Activated CD8-positive, alpha-beta T cell treated with anti-CD3 and anti-CD28 coated beads for 36 hours (primary cell): ENCODE data around the gene IFNLR1. TPM values are rescaled to one million over a fixed set of nuclear protein-coding genes. Genes with fewer than 3 reads are reported as not detected.

Experiments used
- ATAC-seq: fragments of 200-7000 bp; cut with Tn5 transposase; one replicate; pipeline ENCODE4 v1.10.0; 2021; ENCODE audit warnings: mild to moderate bottlenecking, moderate library complexity
- CTCF ChIA-PET: fragments of 350-600 bp; sonication (Branson Sonifier 250); formaldehyde crosslinking; loops from one replicate; lab custom pipeline; 2021; ENCODE audit warnings: antibody characterized with exemption; lab: Charles Lee
- POLR2A ChIA-PET: fragments of 350-600 bp; sonication (Branson Sonifier 250); formaldehyde crosslinking; loops from one replicate; lab custom pipeline; 2021; ENCODE audit warnings: antibody characterized with exemption; lab: Charles Lee
- DNase-seq: peaks from one replicate; pipeline ENCODE4 v3.0.0-alpha.2; 2020
- H3K27ac Mint-ChIP-seq: one replicate; pipeline ENCODE4 v1.8.0; 2021; ENCODE audit warnings: mild to moderate bottlenecking, mixed read lengths
- H3K27me3 Mint-ChIP-seq: one replicate; pipeline ENCODE4 v1.8.0; 2021; ENCODE audit warnings: mixed read lengths
- H3K36me3 Mint-ChIP-seq: one replicate; pipeline ENCODE4 v1.8.0; 2021; ENCODE audit warnings: low read depth, mixed read lengths
- H3K4me1 Mint-ChIP-seq: one replicate; pipeline ENCODE4 v1.8.0; 2021; ENCODE audit warnings: low read depth, mixed read lengths
- H3K4me3 Mint-ChIP-seq: one replicate; pipeline ENCODE4 v1.8.0; 2021; ENCODE audit warnings: mild to moderate bottlenecking, moderate library complexity, mixed read lengths
- H3K9me3 Mint-ChIP-seq: one replicate; pipeline ENCODE4 v1.8.0; 2021; ENCODE audit warnings: mixed read lengths
- CTCF ChIP-seq: fragments of 200-600 bp; IDR thresholded peaks from one replicate; pipeline ENCODE4 v1.8.0; 2022; ENCODE audit warnings: antibody characterized with exemption, mild to moderate bottlenecking
- intact Hi-C: fragments of 100-400 bp; cut with micrococcal nuclease; formaldehyde crosslinking; loops from one replicate; pipeline ENCODE4 v1.10.0; 2022
- total RNA-seq, 2 experiments: library from RNA; stranded (reverse); gene quantifications; one replicate each; pipeline ENCODE4 v1.2.3, GENCODE V29; 2021

Gene IFNLR1
- total RNA-seq, 2 experiments from 2014 or later, result 4.8 to 6.4 TPM

- no peak for TF ChIP-seq CTCF
- H3K9me3 Mint-ChIP-seq, result no peaks in the 10 kb centered on the region
- no peak overlapping the region for H3K4me3 Mint-ChIP-seq
- peaks cover 7% of the 10 kb centered on the region for H3K36me3 Mint-ChIP-seq
- intact Hi-C loops, result no loop called here
- no peak for ATAC-seq
- ChIA-PET POLR2A (no interaction called here), CTCF (interaction anchor here (1.7 kb wide), 1 partner anchor 25 kb away, joined by 5 read pairs; no protein-coding TSS in a partner anchor)
- peaks cover 2% of the 10 kb centered on the region for H3K4me1 Mint-ChIP-seq
- no peaks in the 10 kb centered on the region for H3K27me3 Mint-ChIP-seq
- DNase-seq, result no peak
- H3K27ac Mint-ChIP-seq, result no peak overlapping the region
These were observed 13.2 kb downstream of the IFNLR1 start for GRCh38 chr1:24173638-24174575.

- Mint-ChIP-seq H3K36me3 (peaks cover 12% of the 10 kb centered on the region), H3K4me3 (no peak overlapping the region), H3K9me3 (no peaks in the 10 kb centered on the region), H3K27me3 (no peaks in the 10 kb centered on the region), H3K27ac (no peak overlapping the region), H3K4me1 (peaks cover 2% of the 10 kb centered on the region)
- CTCF ChIA-PET, result interaction anchor here (0.9 kb wide), 1 partner anchor 22 kb away, joined by 3 read pairs; no protein-coding TSS in a partner anchor
- ATAC-seq (no peak), DNase-seq (no peak)
- no peak for TF ChIP-seq CTCF
- POLR2A ChIA-PET, result no interaction called here
- intact Hi-C loops, result no loop called here
These were observed 14.5 kb downstream of the IFNLR1 start for GRCh38 chr1:24172598-24172997.

- ChIA-PET CTCF (interaction anchor here (2.8 kb wide), 1 partner anchor 19 kb away, joined by 13 read pairs; no protein-coding TSS in a partner anchor), POLR2A (interaction anchor here (1.1 kb wide), 1 partner anchor 8 kb away, joined by 3 read pairs; no protein-coding TSS in a partner anchor)
- Mint-ChIP-seq H3K9me3 (no peaks in the 10 kb centered on the region), H3K27me3 (no peaks in the 10 kb centered on the region), H3K27ac (no peak overlapping the region), H3K36me3 (peaks cover 14% of the 10 kb centered on the region), H3K4me3 (no peak overlapping the region), H3K4me1 (no peaks in the 10 kb centered on the region)
- intact Hi-C loops, result no loop called here
- DNase-seq, result no peak
- TF ChIP-seq CTCF, result no peak
- ATAC-seq, result no peak
These were observed 17.8 kb downstream of the IFNLR1 start for GRCh38 chr1:24169286-24169685.

- ATAC-seq (no peak), DNase-seq (no peak)
- no peaks in the 10 kb centered on the region for H3K4me1 Mint-ChIP-seq
- no peak overlapping the region for H3K27ac Mint-ChIP-seq
- intact Hi-C loops, result no loop called here
- H3K9me3 Mint-ChIP-seq, result no peaks in the 10 kb centered on the region
- no peak for TF ChIP-seq CTCF
- ChIA-PET POLR2A (interaction anchor here (1.1 to 1.2 kb wide), 2 partner anchors 9 to 87 kb away, joined by 3 read pairs; no protein-coding TSS in a partner anchor), CTCF (interaction anchor here (2.8 kb wide), 1 partner anchor 18 kb away, joined by 13 read pairs; no protein-coding TSS in a partner anchor)
- H3K4me3 Mint-ChIP-seq, result no peak overlapping the region
- H3K36me3 Mint-ChIP-seq, result peaks cover 12% of the 10 kb centered on the region
- no peaks in the 10 kb centered on the region for H3K27me3 Mint-ChIP-seq
These were observed 18.8 kb downstream of the IFNLR1 start for GRCh38 chr1:24168245-24168644.

- intact Hi-C loops, result no loop called here
- CTCF ChIA-PET, result interaction anchor here (1.0 to 1.2 kb wide), 3 partner anchors 12 to 218 kb away, joined by 3 to 6 read pairs (median 5); no protein-coding TSS in a partner anchor
- no peak for DNase-seq
- ATAC-seq, result no peak
- no peaks in the 10 kb centered on the region for H3K9me3 Mint-ChIP-seq
- no peak overlapping the region for H3K27ac Mint-ChIP-seq
- H3K4me3 Mint-ChIP-seq, result no peak overlapping the region
- H3K27me3 Mint-ChIP-seq, result no peaks in the 10 kb centered on the region
- H3K4me1 Mint-ChIP-seq, result no peaks in the 10 kb centered on the region
- POLR2A ChIA-PET, result no interaction called here
- no peak for TF ChIP-seq CTCF
- H3K36me3 Mint-ChIP-seq, result peaks cover 12% of the 10 kb centered on the region
These were observed 20.1 kb downstream of the IFNLR1 start for GRCh38 chr1:24167008-24167407.
